K562 (cell line): Measurements from ENCODE around the gene HMGXB3. TPM values are rescaled to one million over a fixed set of nuclear protein-coding genes. Genes with fewer than 3 reads are reported as not detected.
A peak's percentile ranks its signal among the peaks of the same experiment; 100 is the strongest.

Source experiments
- CHD7 ChIP-seq: fragments of 200-600 bp; sonication (generic); IDR thresholded peaks from one replicate; pipeline ENCODE4 v1.6.1; 2012; ENCODE audit warnings: mild to moderate bottlenecking, low read depth, low read length, inconsistent platforms
- DNMT1 ChIP-seq: fragments of 450-650 bp; IDR thresholded peaks from 2 replicates; pipeline ENCODE4 v1.6.1; 2016; ENCODE audit warnings: antibody characterized with exemption, mild to moderate bottlenecking
- ERF ChIP-seq: fragments of 450-650 bp; formaldehyde crosslinking; IDR thresholded peaks from 2 replicates; pipeline ENCODE4 v1.4.0; 2020; ENCODE audit warnings: mild to moderate bottlenecking, mixed read lengths
- HMG20A ChIP-seq: fragments of 450-650 bp; formaldehyde crosslinking; conservative IDR thresholded peaks from 2 replicates; pipeline ENCODE4 v1.4.0; 2020; ENCODE audit warnings: mild to moderate bottlenecking, mixed read lengths
- HSF4 ChIP-seq: fragments of 250-450 bp; sonication (Bioruptor Pico); IDR thresholded peaks from 2 replicates; pipeline ENCODE4 v2.1.2; 2022; ENCODE audit warnings: mild to moderate bottlenecking, moderate library complexity, borderline replicate concordance
- IRF1 ChIP-seq: sonication (generic); formaldehyde crosslinking; IDR thresholded peaks from 2 replicates; pipeline ENCODE4 v1.8.0; 2022; ENCODE audit warnings: missing genetic modification reagents, mild to moderate bottlenecking, borderline replicate concordance
- KAT7 ChIP-seq: sonication (generic); formaldehyde crosslinking; IDR thresholded peaks from 2 replicates; pipeline ENCODE4 v1.8.0; 2022; ENCODE audit warnings: missing genetic modification reagents, mild to moderate bottlenecking, borderline replicate concordance
- KAT8 ChIP-seq: fragments of 450-650 bp; IDR thresholded peaks from 2 replicates; pipeline ENCODE4 v1.6.1; 2016; ENCODE audit warnings: low read depth, mild to moderate bottlenecking
- MAZ ChIP-seq, 2 experiments: fragments of 450-650 bp in 1 of 2; sonication (generic) in 1 of 2; formaldehyde crosslinking; IDR thresholded peaks in 1 of 2; conservative IDR thresholded peaks in 1 of 2; 2 replicates each; pipeline versions ENCODE4 v1.4.0 to v1.5.0; 2020; ENCODE audit warnings: mild to moderate bottlenecking in 1 of 2, missing genetic modification reagents in 1 of 2
- ZNF384 ChIP-seq: IDR thresholded peaks from 2 replicates; pipeline ENCODE4 v1.6.1; 2012; ENCODE audit warnings: low read depth, low read length, improper control_type of control experiment
- ZNF512 ChIP-seq: IDR thresholded peaks from 2 replicates; pipeline ENCODE4 v1.6.1; 2016; ENCODE audit warnings: missing genetic modification characterization, missing compliant biosample characterization
- polyA plus RNA-seq, 8 experiments: library from polyadenylated mRNA; depleted of rRNA in 4 of 8; stranded (reverse) in 5 of 8; unstranded in 3 of 8; fragments of >200 nt; fragmentation: Nextera tagmentation in 2 of 8; fragmentation: Illumina TruSeq in 1 of 8; extraction: Ambion mirVana in 2 of 8; extraction: Trizol in 1 of 8; gene quantifications; 2 replicates each; pipeline versions ENCODE4 v1.2.1 to v1.2.3, GENCODE V29; 2011 to 2014; ENCODE audit warnings: inconsistent platforms in 1 of 8, missing spikeins in 1 of 8
- total RNA-seq, 7 experiments: library from RNA; depleted of rRNA in 6 of 7; stranded (reverse); fragments of >200 nt in 6 of 7; fragmentation: Illumina TruSeq in 2 of 7; extraction: Trizol in 2 of 7; gene quantifications; 2 replicates each; pipeline versions ENCODE4 v1.2.1 to v1.2.3, GENCODE V29; 2011 to 2021; ENCODE audit warnings: low replicate concordance in 1 of 7
- TF ChIP-seq, protein P1 (sequence below): sonication (generic); IDR thresholded peaks from 2 replicates; pipeline ENCODE4 v1.6.1; 2016

Gene HMGXB3
- total and polyA plus RNA-seq, 9 of the 15 experiments (the other 6 are each of a cell fraction or from before 2014, with no cell fraction given): 1.8 to 44.1 (median 32.2) TPM

- TF ChIP-seq ZNF384 (no peak), HSF4 (CRISPR knock-in tag) (no peak), ERF (0 out of 2 replicates have a peak, but pooled peaks have one; percentile 29), DNMT1 (no peak), MAZ (CRISPR knock-in tag; conservative IDR thresholded peaks at IDR 0.05 in 1 of 2, IDR thresholded peaks at IDR 0.05 in 1 of 2) (no peak), HMG20A (CRISPR knock-in tag) (no peak), KAT7 (CRISPR knock-in tag) (no peak), ZNF512 (tag) (no peak), KAT8 (no peak), IRF1 (CRISPR knock-in tag) (no peak), CHD7 (no peak)
- TF ChIP-seq, protein P1, sequence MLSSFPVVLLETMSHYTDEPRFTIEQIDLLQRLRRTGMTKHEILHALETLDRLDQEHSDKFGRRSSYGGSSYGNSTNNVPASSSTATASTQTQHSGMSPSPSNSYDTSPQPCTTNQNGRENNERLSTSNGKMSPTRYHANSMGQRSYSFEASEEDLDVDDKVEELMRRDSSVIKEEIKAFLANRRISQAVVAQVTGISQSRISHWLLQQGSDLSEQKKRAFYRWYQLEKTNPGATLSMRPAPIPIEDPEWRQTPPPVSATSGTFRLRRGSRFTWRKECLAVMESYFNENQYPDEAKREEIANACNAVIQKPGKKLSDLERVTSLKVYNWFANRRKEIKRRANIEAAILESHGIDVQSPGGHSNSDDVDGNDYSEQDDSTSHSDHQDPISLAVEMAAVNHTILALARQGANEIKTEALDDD: peak; percentile 31; the same call in 1 of the 2 replicates
Observed at GRCh38 chr5:150001660-150002486, 1.3 kb downstream of the HMGXB3 start (continued).
